Measurements from ENCODE around the gene KAZN.
A peak's percentile ranks its signal among the peaks of the same experiment; 100 is the strongest.
"Not testable (repeated sequence)": the region's sequence is repeated elsewhere in the genome, so short reads cannot be mapped to it uniquely, and the experiment has no call there.

KAZN gene

GRCh38 chr1:14962407-14962806 is 363.9 kb downstream of the KAZN start:
- no peak for DNase-seq

GRCh38 chr1:14963791-14964710 is 365.6 kb downstream of the KAZN start:
- not testable (repeated sequence) for DNase-seq

- DNase-seq, result no peak
These were observed 366.2 kb downstream of the KAZN start for GRCh38 chr1:14964711-14965055.

GRCh38 chr1:14968251-14968851 is 369.9 kb downstream of the KAZN start:
- no peak for DNase-seq

GRCh38 chr1:14969006-14969405 is 370.5 kb downstream of the KAZN start:
- peak; percentile 7 for DNase-seq

GRCh38 chr1:14970115-14970798 is 371.8 kb downstream of the KAZN start:
- DNase-seq, result peak; percentile 63

- DNase-seq, result no peak
These were observed 372.3 kb downstream of the KAZN start for GRCh38 chr1:14970799-14971141.

- no peak for DNase-seq
These were observed 372.7 kb downstream of the KAZN start for GRCh38 chr1:14971221-14971620.

- no peak for DNase-seq
These were observed 373.6 kb downstream of the KAZN start for GRCh38 chr1:14972107-14972506.

- no peak for DNase-seq
These were observed 375.3 kb downstream of the KAZN start for GRCh38 chr1:14973773-14974172.

- no peak for DNase-seq
These were observed 375.9 kb downstream of the KAZN start for GRCh38 chr1:14974361-14974760.

GRCh38 chr1:14975119-14975518 is 376.6 kb downstream of the KAZN start:
- DNase-seq, result no peak

- DNase-seq, result no peak
These were observed 377.8 kb downstream of the KAZN start for GRCh38 chr1:14976256-14976655.

GRCh38 chr1:14977338-14977931 is 378.9 kb downstream of the KAZN start:
- no peak for DNase-seq

- DNase-seq, result no peak
These were observed 382.2 kb downstream of the KAZN start for GRCh38 chr1:14980621-14981218.

GRCh38 chr1:14982029-14982428 is 383.5 kb downstream of the KAZN start:
- DNase-seq, result no peak

- no peak for DNase-seq
These were observed 384.8 kb downstream of the KAZN start for GRCh38 chr1:14983277-14983676.

GRCh38 chr1:14986168-14986567 is 387.7 kb downstream of the KAZN start:
- no peak for DNase-seq

GRCh38 chr1:14987829-14988603 is 389.5 kb downstream of the KAZN start:
- DNase-seq, result no peak

- DNase-seq, result no peak
These were observed 390.2 kb downstream of the KAZN start for GRCh38 chr1:14988636-14989035.

- DNase-seq, result no peak
These were observed 391.6 kb downstream of the KAZN start for GRCh38 chr1:14989931-14990728.
